PC-3 (cell line): Measurements from ENCODE around the gene ELMOD3. TPM values are rescaled to one million over a fixed set of nuclear protein-coding genes. Genes with fewer than 3 reads are reported as not detected.

ENCODE experiments used
- ATAC-seq: fragments of 200-7000 bp; cut with Tn5 transposase; 2 replicates; pipeline ENCODE4 v1.9.1; 2020; ENCODE audit warnings: mild to moderate bottlenecking, moderate library complexity
- BruUV-seq: library from RNA; stranded (reverse); fragments of 400-500 nt; replicated peaks from 2 replicates; lab custom pipeline; 2021; lab: Mats Ljungman, UMichigan
- CTCF ChIA-PET: fragments of 300-600 bp; sonication (Branson Sonifier 250); formaldehyde crosslinking; loops from one replicate; lab custom pipeline; 2022; ENCODE audit warnings: antibody characterized with exemption; lab: Charles Lee
- POLR2A ChIA-PET: fragments of 300-600 bp; sonication (Branson Sonifier 250); formaldehyde crosslinking; loops from one replicate; lab custom pipeline; 2022; ENCODE audit warnings: antibody characterized with exemption; ENCODE audit not compliant: unreplicated experiment; lab: Charles Lee
- DNase-seq: peaks from one replicate; pipeline ENCODE4 v3.0.0-alpha.2; 2015
- H2AFZ ChIP-seq: fragments of 300-600 bp; sonication (generic); 2 replicates; pipeline ENCODE4 v1.6.0; 2016; ENCODE audit warnings: antibody characterized with exemption, low read length
- H3F3A ChIP-seq: fragments of 300-600 bp; sonication (generic); one replicate; pipeline ENCODE4 v1.6.0; 2017; ENCODE audit warnings: antibody characterized with exemption, low read length, control low read depth, mild to moderate bottlenecking; ENCODE audit not compliant: unreplicated experiment
- H3K27ac ChIP-seq: fragments of 300-600 bp; sonication (generic); 2 replicates; pipeline ENCODE4 v1.5.1; 2016; ENCODE audit warnings: mild to moderate bottlenecking, low read length
- H3K27me3 ChIP-seq: fragments of 300-600 bp; sonication (generic); 2 replicates; pipeline ENCODE4 v1.6.1; 2016; ENCODE audit warnings: low read length, mixed read lengths
- H3K36me3 ChIP-seq: fragments of 300-600 bp; sonication (generic); 2 replicates; pipeline ENCODE4 v1.6.1; 2016; ENCODE audit warnings: low read depth, mixed run types, low read length, mixed read lengths
- H3K4me1 ChIP-seq: fragments of 300-600 bp; sonication (generic); 2 replicates; pipeline ENCODE4 v1.5.1; 2016; ENCODE audit warnings: low read length; ENCODE audit not compliant: insufficient read depth
- H3K4me2 ChIP-seq: fragments of 300-600 bp; sonication (generic); 2 replicates; pipeline ENCODE4 v1.6.0; 2016; ENCODE audit warnings: low read length
- H3K4me3 ChIP-seq: fragments of 300-600 bp; sonication (generic); 2 replicates; pipeline ENCODE4 v1.5.1; 2016; ENCODE audit warnings: mild to moderate bottlenecking, low read length, mixed read lengths
- H3K79me2 ChIP-seq: fragments of 300-600 bp; sonication (generic); 2 replicates; pipeline ENCODE4 v1.6.1; 2017; ENCODE audit warnings: low read length, mixed read lengths
- H3K9ac ChIP-seq: fragments of 300-600 bp; sonication (generic); 2 replicates; pipeline ENCODE4 v1.6.0; 2016; ENCODE audit warnings: mild to moderate bottlenecking, low read length
- H3K9me2 ChIP-seq: fragments of 300-600 bp; sonication (generic); replicated peaks from 2 replicates; pipeline ENCODE4 v1.6.1; 2016; ENCODE audit warnings: mixed run types, low read length, mixed read lengths
- H3K9me3 ChIP-seq: fragments of 300-600 bp; sonication (generic); 2 replicates; pipeline ENCODE4 v1.6.1; 2016; ENCODE audit warnings: low read length, mixed read lengths
- H4K20me1 ChIP-seq: fragments of 300-600 bp; sonication (generic); 2 replicates; pipeline ENCODE4 v1.6.1; 2016; ENCODE audit warnings: low read length, mixed read lengths
- CTCF ChIP-seq: fragments of 300-600 bp; sonication (generic); conservative IDR thresholded peaks from 2 replicates; pipeline ENCODE4 v1.5.1; 2017; ENCODE audit warnings: antibody characterized with exemption, low read depth, mild to moderate bottlenecking, low read length
- EZH2 ChIP-seq: fragments of 300-600 bp; sonication (generic); IDR thresholded peaks from one replicate; pipeline ENCODE4 v1.6.1; 2017; ENCODE audit warnings: antibody characterized with exemption, mild to moderate bottlenecking, low read length; ENCODE audit not compliant: unreplicated experiment
- EZH2phosphoT487 ChIP-seq: fragments of 300-600 bp; sonication (generic); IDR thresholded peaks from 2 replicates; pipeline ENCODE4 v1.6.1; 2018; ENCODE audit warnings: mild to moderate bottlenecking, antibody characterized with exemption, low read length, borderline replicate concordance
- intact Hi-C: fragments of 100-400 bp; cut with micrococcal nuclease; formaldehyde crosslinking; loops from 2 replicates; pipeline ENCODE4 v1.9.0; 2023
- total RNA-seq: library from RNA; depleted of rRNA; stranded (reverse); fragments of >200 nt; gene quantifications from 2 replicates; pipeline ENCODE4 v1.2.3, GENCODE V29; 2014

Gene ELMOD3
- total RNA-seq, 1 experiment from 2014 or later, result 19.0 TPM

GRCh38 chr2:85430752-85431569 lies 76.4 kb downstream of the ELMOD3 start:
- no TSS peak for BruUV-seq
- no peaks in the 10 kb centered on the region for H3K9me2 ChIP-seq
- no peaks in the 10 kb centered on the region for H3K27me3 ChIP-seq
- DNase-seq, result no peak
- no peak overlapping the region for H3K27ac ChIP-seq
- H3K9ac ChIP-seq, result no peak overlapping the region
- H4K20me1 ChIP-seq, result no peaks in the 10 kb centered on the region
- H3K4me3 ChIP-seq, result no peak overlapping the region
- peaks cover 21% of the 10 kb centered on the region for H3K4me1 ChIP-seq
- no peak for ATAC-seq
- ChIA-PET POLR2A (no interaction called here), CTCF (no interaction called here)
- H3K4me2 ChIP-seq, result no peak overlapping the region
- no peaks in the 10 kb centered on the region for H3F3A ChIP-seq
- no peaks in the 10 kb centered on the region for H3K9me3 ChIP-seq
- H2AFZ ChIP-seq, result no peak overlapping the region
- TF ChIP-seq EZH2 (no peak), EZH2phosphoT487 (no peak), CTCF (no peak)
- H3K36me3 ChIP-seq, result no peaks in the 10 kb centered on the region
- intact Hi-C loops, result no loop called here
- H3K79me2 ChIP-seq, result no peaks in the 10 kb centered on the region

- Histone ChIP-seq H4K20me1 (no peaks in the 10 kb centered on the region), H3K9me2 (no peaks in the 10 kb centered on the region), H3K4me3 (no peak overlapping the region), H3K4me1 (peaks cover 21% of the 10 kb centered on the region), H3K79me2 (no peaks in the 10 kb centered on the region), H3K27me3 (no peaks in the 10 kb centered on the region), H3F3A (no peaks in the 10 kb centered on the region), H3K9me3 (no peaks in the 10 kb centered on the region), H3K27ac (no peak overlapping the region), H3K4me2 (no peak overlapping the region), H3K9ac (no peak overlapping the region), H3K36me3 (no peaks in the 10 kb centered on the region), H2AFZ (no peak overlapping the region)
- no TSS peak for BruUV-seq
- POLR2A ChIA-PET, result interaction anchor here (0.5 to 0.7 kb wide), 2 partner anchors 22 to 33 kb away, joined by 3 read pairs; no protein-coding TSS in a partner anchor
- no peak for ATAC-seq
- TF ChIP-seq CTCF, result no peak
- TF ChIP-seq EZH2, result no peak
- no peak for TF ChIP-seq EZH2phosphoT487
- CTCF ChIA-PET, result no interaction called here
- intact Hi-C loops, result no loop called here
- DNase-seq, result no peak
These were observed 77.1 kb downstream of the ELMOD3 start for GRCh38 chr2:85431570-85432205.
